NCI-H2227 (cell line): ENCODE measurements around the gene ELAVL1.
A peak's percentile ranks its signal among the peaks of the same experiment; 100 is the strongest.
"Not testable (repeated sequence)": the region's sequence is repeated elsewhere in the genome, so short reads cannot be mapped to it uniquely, and the experiment has no call there.

Experiments
- DNase-seq: peaks from one replicate; lab custom pipeline; 2025; ENCODE audit not compliant: unreplicated experiment; lab: John Stamatoyannopoulos, UW

ELAVL1 gene

DNA sequence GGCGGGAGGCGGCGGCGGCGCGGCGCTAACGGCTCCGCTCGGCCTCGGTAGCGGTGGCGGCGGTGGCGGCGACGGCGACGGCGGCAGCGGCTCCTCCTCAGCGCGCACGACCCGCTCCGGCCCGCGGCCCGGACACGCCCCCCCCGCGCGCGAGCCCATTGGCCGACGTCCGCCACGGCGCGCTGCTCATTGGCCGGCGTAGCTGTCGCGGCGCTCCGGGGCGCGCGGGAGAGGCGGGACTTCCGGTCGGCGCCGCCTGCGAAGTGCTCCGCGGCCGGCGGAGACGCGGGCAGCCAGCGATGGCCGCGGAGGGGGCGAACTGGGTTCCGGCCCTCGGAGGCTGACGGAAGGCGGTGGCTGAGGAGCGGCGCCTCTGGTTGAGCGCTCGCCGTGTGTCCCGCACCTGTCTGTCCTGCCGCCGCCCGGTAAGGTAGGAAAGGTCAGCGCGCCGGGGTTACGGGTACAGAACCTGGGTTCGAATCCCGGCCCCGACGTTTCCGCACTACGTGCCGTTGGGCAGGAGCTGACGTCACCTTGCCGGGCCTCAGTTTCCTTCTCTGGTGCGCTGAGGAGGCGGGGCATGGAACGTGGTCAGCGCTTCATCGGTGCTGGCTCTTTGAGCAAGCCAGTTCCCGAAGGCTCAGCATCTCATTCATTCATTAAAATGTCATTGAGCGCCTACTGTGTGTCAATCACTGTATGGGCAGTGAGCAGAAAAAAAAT, at the start of gene ELAVL1:
Gene ELAVL1 (minus strand): TSS at position 108 of the 723 bp plus-strand sequence. CDS start 13,826 bp downstream, outside the sequence.
- DNase-seq = peak; percentile 93

DNA sequence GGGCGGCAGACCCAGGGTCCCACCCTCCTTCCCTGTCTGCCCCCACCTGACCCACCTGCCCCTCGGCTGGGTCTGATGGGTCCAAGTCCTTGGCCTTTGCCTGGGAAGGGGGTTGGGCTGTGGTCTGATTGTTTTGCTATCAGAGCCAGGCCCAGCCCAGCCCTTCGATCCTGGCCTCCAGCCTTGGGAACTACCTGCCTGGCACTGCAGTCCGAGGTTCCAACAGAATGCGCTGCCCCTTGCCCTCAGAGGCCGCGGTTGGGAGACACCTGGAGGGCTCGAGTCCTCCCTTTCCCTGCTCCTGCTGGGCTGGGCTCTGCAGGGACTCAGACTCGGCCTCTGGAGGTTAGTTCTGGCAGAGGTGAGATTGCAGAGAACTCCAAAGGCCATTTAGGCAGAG, 48.7 kb upstream of the ELAVL1 start:
- no peak for DNase-seq

DNA sequence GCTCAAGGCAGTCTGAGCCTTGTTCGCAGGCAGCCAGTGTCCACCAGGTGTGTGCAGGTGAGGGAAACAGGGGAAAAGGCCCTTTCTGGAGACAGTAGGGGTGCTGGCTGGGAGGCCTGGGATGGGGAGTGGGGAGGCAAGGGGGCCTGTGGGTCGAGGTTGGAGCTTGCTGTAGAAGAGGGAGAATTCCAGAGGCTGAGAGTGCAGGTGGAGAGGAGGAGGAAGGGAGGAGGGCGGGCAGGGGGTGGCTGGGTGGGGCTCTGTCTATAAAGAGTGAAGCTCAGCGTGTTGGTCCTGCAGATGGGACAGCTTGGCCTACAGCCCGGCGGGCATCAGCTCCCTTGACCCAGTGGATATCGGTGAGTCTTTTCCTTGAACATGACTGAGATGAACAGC, 47.0 kb upstream of the ELAVL1 start, which contains the start of gene CCL25:
Gene CCL25 (plus strand): TSS at position 297 of the 396 bp plus-strand sequence. CDS start 290 bp downstream, outside the sequence.
- DNase-seq = no peak

DNA sequence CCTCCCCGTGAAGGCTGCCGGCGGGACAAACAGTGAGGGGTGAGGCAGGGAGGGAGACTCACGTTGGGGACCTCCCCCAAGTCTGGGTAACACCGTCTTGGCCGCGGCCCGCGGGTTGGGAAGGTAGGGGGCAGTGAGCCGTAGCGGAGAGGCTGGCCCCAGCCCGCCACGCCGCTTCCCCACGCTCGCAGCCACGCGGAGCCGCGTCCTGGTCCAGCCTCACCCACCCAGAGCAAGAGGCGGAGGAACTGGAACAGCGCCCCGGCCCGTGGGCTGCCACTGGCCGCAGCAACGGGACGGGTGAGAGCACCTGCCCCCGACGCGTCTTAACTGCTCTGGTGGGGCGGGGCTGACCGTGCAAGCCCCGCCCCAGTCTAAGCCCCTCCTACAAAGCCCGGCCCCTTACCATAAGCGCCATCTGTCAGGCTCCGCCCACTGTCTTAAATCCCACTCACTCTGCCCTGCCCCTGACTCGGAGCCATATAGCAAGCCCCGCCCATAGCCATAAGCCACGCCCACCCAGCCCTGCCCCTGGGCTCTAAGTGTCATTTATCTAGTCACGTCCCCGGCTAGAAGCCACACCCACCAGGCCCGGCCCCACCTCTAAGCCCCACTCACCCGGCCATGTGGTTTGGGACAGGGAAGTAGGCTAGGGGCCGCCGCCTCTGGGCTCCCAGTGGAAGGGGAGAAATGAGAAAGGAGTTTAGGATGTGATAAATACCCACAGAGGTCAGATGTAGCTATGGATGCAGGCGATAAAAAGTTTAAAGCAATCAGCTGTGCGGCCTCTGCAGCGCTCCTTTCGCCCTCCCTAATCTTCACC, 45.0 kb upstream of the ELAVL1 start:
- peak; percentile 90 for DNase-seq

DNA sequence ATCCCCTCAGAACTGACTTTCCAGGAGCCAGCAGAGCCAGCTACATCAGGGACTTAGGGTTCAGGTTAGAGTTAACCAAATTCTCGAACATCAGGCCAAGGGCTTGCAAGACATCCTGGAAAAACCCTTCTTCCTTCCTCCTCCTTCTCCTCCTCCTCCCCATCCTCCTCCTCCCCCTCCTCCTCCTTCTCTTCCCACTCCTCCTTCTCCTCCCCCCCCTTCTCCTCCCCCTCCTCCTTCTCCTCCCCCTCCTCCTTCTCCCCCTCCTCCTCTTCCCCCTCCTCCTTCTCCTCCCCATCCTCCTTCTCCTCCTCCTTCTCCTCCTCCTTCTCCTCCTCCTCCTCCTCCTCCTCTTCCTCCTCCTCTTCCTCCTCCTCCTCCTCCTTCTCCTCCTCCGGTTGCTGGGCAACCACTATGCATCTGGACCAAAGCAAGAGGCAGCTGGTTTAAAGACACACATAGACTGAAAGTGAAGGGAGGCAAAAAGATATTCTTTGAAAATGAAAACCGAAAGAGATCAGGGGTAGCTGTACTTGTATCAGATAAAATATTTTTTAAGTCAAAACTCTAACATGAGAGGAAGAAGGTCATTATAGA, 41.2 kb upstream of the ELAVL1 start:
- no peak for DNase-seq

DNA sequence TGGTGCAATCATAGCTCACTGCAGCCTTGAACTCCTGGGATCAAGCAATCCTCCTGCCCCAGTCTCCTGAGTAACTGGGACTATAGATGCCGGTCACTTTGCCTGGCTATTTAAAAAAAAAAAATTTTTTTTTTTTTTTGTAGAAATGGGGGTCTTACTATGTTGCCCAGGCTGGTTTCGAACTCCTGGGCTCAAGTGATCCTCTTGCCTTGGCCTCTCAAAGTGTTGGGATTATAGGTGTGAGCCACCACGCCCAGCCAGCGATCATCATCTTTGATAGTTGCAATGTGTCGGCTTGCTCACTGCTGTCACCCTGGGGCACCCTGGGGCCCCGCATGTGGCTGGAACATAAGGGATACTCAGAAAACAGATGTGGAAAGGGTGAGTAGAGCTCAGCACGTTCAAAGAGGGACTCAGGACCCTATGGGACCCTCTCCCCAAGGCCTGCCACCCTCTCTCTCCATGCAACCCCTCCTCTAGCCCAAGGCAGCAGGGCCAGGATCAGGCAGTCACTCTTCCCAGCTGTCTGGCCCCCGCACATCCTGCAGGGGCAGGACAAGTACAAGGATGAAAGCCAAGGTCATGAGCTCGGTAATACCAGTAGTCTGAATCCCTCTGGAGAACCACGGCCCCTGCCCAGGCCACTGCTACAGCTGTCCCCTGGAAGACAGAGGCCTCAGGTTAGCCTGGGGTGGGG, 40.6 kb upstream of the ELAVL1 start:
- no peak for DNase-seq

DNA sequence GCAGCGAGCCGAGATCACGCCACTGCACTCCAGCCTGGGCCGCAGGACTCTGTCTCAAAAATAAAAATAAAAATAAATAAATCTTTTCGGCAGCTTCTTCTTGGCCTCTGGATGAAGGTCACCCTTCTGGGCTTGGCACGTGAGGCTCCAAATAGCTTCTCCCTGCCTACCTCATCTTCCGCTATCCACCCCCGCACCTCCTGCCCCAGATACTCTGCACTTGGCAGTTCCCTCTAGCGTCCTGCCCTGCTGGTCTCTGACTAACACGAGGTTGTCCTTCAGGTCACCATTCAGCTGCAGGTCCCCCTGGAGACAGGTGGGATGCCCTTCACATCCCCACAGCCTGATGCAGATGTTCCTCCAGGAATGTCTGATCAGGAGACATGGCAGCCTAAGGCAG, 38.6 kb upstream of the ELAVL1 start:
- no peak for DNase-seq

DNA sequence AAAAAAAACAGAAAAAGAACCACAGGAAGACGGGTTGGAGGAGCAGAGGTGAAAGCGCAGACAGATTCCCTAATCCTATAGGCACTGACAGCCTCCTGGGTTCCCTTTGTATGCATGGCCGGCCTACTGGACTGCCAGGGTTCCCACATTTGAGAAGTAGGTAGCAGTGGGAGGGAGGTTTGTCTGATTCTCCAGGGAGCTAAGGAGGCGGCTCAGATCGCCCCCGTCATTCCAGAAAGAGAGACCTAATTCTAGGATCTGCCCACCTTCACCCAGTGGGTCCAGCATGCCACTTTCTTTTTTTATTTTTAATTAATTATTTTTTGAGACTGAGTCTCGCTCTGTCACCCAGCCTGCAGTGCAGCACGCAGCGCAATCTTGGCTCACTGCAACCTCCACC, 37.5 kb upstream of the ELAVL1 start:
- no peak for DNase-seq

DNA sequence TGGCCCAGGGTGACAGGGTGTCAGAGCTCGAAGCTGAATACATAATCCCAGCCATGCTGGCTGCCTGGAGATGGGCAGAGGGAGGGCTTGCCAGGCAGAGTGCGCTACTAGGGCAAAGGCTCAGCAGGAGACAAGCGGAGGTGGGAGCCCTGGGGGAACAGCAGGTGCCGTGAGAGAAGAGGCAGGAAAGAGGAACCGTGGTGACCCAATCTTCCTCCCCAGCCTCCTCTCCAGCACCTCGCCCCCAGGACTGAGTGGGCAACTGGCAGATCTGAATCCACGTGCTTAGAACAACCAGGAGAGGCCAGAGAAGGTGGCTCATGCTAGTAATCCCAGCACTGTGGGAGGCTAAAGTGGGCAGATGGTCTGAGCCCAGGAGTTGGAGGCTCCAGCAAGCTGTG, 36.1 kb upstream of the ELAVL1 start:
- no peak for DNase-seq

DNA sequence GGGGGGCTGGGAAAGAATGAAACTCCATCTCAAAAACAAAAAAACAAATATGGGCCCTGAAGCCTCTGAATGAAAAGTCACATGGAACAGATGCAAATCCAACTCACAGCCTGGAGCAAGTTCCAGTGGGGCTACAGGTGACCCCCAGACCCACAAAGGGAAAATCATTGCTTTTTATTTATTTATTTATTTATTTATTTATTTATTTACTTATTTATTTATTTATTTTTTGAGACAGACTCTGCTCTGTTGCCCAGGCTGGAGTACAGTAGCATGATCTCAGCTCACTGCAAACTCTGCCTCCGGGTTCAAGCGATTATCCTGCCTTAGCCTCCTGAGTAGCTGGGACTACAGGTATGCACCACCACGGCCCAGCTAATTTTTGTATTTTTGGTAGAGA, 33.8 kb upstream of the ELAVL1 start:
- DNase-seq = no peak

DNA sequence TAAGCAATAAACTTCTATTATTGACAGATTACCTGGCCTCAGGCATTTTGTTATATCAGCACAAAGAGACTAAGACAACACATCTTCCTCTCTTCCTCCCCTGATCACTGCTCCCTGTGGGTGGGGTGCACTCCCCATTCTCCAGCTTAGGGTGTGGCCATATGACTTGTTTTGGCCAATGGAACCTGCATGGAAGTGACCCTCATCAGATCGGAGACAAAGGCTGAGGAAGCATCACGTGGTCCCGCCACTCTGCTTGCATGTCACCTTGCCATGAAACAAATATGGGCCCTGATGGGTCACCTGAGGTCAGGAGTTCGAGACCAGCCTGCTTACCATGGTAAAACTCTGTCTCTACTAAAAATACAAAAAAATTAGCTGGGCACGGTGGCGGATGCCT, 33.4 kb upstream of the ELAVL1 start:
- DNase-seq = no peak

DNA sequence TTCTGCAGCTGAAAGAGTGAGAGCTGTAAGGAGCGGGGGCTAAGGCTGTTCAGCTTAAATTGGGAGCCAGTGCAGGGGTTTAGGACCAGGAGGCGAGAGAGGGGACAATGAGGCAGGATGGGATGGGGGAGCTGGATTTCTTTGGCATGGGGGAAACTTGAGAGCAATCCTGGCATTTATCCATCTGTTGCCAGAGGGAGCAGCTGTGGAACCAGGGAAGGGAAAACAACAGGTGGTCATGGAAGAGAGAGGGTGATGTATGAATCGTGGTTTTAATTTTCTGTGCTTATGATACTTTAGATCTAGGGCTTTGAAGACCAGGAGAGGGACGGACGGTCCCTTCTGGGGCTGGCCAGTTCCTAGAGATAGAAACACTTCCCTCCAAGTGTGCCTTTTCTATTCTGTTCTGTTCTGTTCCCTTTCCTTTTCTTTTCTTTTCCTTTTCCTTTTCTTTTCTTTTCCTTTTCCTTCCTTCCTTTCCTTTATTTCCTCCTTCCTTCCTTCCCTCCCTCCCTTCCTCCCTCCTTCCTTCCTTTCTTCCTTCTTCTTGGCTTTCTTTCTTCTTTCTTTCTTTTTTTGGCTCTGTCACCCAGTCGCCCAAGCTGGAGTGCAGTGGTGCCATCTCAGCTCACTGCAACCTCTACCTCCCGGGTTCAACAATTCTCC, 31.1 kb upstream of the ELAVL1 start:
- DNase-seq = no peak

DNA sequence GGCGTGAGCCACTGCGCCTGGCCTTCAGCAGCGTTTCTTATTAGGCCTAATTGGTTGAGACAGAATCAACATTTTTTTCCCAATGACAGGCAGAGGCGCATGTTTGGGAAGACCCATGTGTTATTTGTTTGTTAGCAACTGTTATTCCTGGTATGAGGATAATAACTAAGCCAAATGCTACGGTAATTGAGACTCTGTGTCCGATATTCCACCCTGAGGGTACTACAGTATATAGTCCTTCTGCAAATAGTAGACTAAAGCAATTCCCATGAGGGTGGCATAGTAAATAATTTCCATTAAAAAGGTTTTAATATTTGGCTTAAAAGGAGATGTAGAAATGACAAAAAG, 28.7 kb upstream of the ELAVL1 start:
- no peak for DNase-seq

DNA sequence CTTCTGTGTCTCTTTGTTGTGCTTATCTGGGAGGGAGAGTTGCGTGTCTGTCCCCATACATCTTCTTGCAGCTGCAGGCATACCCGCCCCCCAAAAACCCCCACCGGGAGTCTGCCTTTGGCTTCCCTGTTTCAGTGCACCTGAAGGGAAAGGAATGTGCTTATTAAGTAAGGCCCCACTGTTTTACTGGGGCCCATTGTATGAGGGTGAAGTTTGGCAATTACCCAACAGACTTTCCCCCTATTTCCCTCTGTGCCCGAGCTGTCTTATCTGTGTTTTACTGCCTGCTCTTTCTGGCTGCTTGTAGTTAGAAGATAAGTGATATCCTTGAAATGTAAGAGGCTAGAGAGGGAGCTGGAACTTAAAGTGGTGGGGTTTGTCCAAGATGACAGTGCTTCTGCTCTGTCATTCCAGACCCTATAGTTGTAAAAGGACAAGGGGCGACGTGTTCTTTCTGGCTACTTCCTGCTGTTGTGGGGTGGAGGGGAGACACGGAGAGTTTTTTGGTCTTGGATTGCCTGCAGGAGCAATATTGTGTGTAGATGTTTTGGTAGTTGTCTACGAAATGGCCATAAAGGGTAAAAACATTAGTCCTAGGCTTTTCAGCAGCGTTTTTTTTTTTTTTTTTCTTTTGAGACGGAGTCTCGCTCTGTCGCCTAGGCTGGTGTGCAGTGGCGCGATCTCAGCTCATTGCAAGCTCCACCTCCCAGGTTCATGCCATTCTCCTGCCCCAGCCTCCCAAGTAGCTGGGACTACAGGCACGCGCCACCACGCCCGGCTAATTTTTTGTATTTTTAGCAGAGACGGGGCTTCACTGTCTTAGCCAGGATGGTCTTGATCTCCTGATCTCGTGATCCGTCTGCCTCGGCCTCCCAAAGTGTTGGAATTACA, 28.1 kb upstream of the ELAVL1 start:
- DNase-seq = not testable (repeated sequence)

DNA sequence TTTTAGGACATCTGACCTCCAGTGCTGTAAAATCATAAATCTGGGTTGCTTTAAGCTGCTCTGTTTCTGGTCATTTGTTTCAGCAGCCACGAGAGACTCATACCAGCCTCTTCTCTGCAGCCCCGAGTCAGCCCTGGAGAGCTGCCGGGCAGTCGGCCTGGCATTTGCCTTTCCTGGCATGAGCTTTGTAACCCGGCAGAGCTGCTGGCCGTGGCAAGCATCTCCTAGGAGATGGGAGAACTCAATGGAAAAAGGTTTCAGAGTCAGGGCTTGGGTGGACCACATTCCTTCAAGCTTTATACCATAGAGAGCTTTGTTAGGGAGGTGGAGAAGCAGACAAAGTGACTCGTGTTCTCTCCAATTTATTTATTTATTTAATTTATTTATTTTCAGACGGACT, 25.5 kb upstream of the ELAVL1 start:
- DNase-seq = no peak

DNA sequence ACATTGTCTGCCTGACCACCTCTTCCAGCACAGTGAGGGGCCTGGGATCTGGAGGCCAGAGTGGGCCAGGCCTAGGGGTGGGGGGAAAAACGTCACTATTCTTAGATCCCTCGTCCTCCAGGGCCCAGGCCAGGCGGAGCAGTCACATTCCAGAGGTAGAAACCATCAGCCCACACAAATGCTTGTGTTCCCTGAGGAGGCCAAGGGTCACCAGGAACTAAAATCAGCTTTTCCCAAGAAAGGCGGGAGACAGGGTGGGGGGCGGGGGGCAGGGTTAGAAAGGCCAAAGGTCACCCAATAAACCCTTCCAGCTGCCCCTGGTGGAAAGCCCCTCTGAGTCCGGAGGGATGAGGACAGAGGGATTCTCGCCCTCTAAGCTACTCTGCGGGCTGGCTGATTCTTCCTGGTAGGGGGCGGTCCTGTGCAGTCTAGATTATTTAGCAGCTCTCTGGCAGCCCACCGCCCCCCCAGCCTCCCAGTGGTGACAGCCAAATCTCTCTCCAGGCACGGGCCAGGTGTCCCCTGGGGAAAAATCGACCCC, 23.6 kb upstream of the ELAVL1 start:
- DNase-seq = no peak

DNA sequence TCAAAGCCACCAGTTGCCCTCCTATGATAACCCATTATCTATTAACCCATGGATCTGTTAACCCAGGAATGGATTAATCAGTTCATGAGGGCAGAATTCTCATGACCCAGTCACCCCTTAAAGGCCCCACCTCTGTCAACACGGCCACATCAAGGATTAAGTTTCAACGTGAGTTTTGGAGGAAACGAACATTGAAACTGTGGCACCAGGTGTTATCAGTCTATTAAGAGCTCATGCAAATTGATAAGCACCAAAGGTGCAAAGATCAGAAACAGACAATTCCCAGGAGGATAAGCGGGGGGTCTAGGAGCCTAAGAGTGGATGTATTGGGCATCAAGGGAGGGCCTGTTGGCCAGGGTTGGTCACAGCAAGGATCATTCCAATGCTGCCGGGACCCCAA, 19.9 kb upstream of the ELAVL1 start:
- no peak for DNase-seq

DNA sequence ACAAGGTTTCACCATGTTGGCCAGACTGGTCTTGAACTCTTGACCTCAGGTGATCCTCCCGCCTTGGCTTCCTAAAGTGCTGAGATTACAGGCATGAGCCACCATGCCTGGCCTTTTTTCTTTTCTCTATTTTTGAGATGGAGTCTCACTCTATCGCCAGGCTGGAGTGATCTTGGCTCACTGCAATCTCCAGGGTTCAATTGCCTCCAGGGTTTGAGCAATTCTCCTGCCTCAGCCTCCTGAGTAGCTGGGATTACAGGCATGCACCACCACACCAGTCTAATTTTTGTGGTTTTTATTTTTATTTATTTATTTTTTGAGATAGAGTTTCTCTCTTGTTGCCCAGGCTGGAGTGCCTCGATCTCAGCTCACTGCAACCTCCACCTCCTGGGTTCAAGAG, 18.8 kb upstream of the ELAVL1 start:
- not testable (repeated sequence) for DNase-seq

DNA sequence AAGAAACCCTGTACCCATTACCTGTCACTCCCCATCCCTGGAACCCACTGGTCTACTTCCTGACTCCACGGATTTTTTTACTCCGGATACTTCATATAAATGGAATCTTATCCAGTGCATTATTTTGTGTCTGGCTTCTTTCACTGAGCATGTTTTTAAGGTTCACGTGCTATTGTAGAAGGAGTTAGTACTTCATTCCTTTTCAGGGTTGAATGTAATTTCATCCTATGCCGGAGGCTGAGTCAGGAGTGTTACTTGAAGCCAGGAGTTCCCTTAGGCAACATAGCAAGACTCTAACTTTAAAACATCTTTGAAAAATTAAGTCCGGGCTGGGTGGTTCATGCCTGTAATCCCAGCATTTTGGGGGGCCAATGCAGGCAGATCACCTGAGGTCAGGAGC, 17.9 kb upstream of the ELAVL1 start:
- no peak for DNase-seq

DNA sequence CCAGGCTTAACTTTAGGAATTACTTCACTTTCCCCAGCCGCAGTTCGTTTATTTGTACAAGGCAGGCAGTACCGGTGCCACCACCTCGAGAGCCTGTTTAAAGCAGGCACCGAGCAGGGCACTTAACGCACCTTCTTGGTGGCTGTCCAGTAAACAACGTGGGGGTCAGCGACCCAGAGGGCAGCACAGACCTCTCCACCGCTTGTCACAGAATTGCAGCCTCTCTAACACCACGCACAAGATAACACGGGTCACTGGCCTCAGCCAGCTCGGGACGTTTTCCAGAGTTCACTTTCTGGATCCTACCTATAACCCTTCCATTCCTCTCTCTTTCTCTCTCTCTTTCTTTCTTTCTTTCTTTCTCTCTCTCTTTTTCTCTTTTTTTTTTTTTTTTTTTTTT, 16.8 kb upstream of the ELAVL1 start:
- DNase-seq = no peak
